MCF 10A (cell line): ENCODE data around the gene ZNF341. TPM values are rescaled to one million over a fixed set of nuclear protein-coding genes. Genes with fewer than 3 reads are reported as not detected.
"Not testable (repeated sequence)": the region's sequence is repeated elsewhere in the genome, so short reads cannot be mapped to it uniquely, and the experiment has no call there.

Experiments used
- BruUV-seq: library from RNA; stranded (reverse); fragments of 400-500 nt; replicated peaks from 2 replicates; lab custom pipeline; 2021; lab: Mats Ljungman, UMichigan
- CTCF ChIA-PET: fragments of 300-600 bp; sonication (Branson Sonifier 250); formaldehyde crosslinking; extraction: SDS; loops from one replicate; lab custom pipeline; 2021; ENCODE audit warnings: antibody characterized with exemption, inconsistent platforms; lab: Yijun Ruan, JAX
- POLR2A ChIA-PET: fragments of 300-600, 350-650 bp; sonication (Branson Sonifier 250); formaldehyde crosslinking; extraction: SDS; loops from one replicate; lab custom pipeline; 2020; ENCODE audit warnings: antibody characterized with exemption, inconsistent platforms; lab: Yijun Ruan, JAX
- DNase-seq: peaks from one replicate; pipeline ENCODE4 v3.0.0-alpha.2; 2018; ENCODE audit not compliant: unreplicated experiment
- H3K27ac Mint-ChIP-seq: one replicate; pipeline ENCODE4 v1.8.0; 2022; ENCODE audit warnings: mild to moderate bottlenecking, low read depth, mixed read lengths; ENCODE audit not compliant: unreplicated experiment
- H3K27me3 Mint-ChIP-seq: one replicate; pipeline ENCODE4 v1.8.0; 2022; ENCODE audit warnings: mixed read lengths; ENCODE audit not compliant: insufficient read depth, unreplicated experiment
- H3K36me3 Mint-ChIP-seq: one replicate; pipeline ENCODE4 v1.8.0; 2022; ENCODE audit warnings: mild to moderate bottlenecking, moderate library complexity, mixed read lengths; ENCODE audit not compliant: insufficient read depth, unreplicated experiment
- H3K4me1 Mint-ChIP-seq: one replicate; pipeline ENCODE4 v1.8.0; 2022; ENCODE audit warnings: mixed read lengths; ENCODE audit not compliant: insufficient read depth, unreplicated experiment
- H3K4me3 Mint-ChIP-seq: one replicate; pipeline ENCODE4 v1.8.0; 2022; ENCODE audit warnings: mild to moderate bottlenecking, moderate library complexity, mixed read lengths; ENCODE audit not compliant: unreplicated experiment
- H3K9me3 Mint-ChIP-seq: one replicate; pipeline ENCODE4 v1.8.0; 2022; ENCODE audit warnings: mixed read lengths; ENCODE audit not compliant: unreplicated experiment
- intact Hi-C: fragments of 100-400 bp; cut with micrococcal nuclease; formaldehyde crosslinking; loops from 2 replicates; pipeline ENCODE4 v1.14.1; 2022
- total RNA-seq: library from RNA; stranded (reverse); gene quantifications from 2 replicates; pipeline ENCODE4 v1.2.3, GENCODE V29; 2022
- TF ChIP-seq, protein P1 (sequence below): fragments of 200-600 bp; IDR thresholded peaks from one replicate; pipeline ENCODE4 v1.8.0; 2022; ENCODE audit warnings: antibody characterized with exemption, mild to moderate bottlenecking; ENCODE audit not compliant: unreplicated experiment

Gene ZNF341
- total RNA-seq, 1 experiment from 2014 or later = 2.0 TPM

DNA sequence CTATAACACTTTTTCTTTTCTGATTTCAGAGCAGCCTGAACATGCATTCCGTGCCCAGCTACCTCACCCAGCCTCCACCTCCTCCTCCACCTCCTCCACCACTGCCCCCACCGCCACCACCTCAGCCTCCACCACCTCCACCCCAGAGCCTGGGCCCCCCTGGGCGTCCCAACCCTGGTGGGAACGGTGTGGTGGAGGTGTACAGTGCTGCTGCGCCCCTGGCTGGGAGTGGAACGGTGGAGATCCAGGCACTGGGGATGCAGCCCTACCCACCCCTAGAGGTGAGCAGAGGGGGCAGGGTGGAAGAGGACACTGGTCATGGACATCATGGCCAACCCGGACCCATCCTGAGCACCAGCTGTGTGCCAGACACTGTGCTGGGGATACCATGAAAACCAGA lies 21.3 kb downstream of the ZNF341 start:
- Mint-ChIP-seq H3K27ac (no peak overlapping the region), H3K36me3 (peaks cover 32% of the 10 kb centered on the region), H3K4me3 (no peak overlapping the region), H3K4me1 (no peaks in the 10 kb centered on the region), H3K9me3 (peaks cover 8% of the 10 kb centered on the region), H3K27me3 (no peaks in the 10 kb centered on the region)
- intact Hi-C loops = no loop called here
- CTCF ChIA-PET = interaction anchor here (0.6 to 1.2 kb wide), 2 partner anchors 36 to 39 kb away, joined by 3 read pairs; no protein-coding TSS in a partner anchor
- no TSS peak for BruUV-seq
- POLR2A ChIA-PET = no interaction called here
- TF ChIP-seq, protein P1, sequence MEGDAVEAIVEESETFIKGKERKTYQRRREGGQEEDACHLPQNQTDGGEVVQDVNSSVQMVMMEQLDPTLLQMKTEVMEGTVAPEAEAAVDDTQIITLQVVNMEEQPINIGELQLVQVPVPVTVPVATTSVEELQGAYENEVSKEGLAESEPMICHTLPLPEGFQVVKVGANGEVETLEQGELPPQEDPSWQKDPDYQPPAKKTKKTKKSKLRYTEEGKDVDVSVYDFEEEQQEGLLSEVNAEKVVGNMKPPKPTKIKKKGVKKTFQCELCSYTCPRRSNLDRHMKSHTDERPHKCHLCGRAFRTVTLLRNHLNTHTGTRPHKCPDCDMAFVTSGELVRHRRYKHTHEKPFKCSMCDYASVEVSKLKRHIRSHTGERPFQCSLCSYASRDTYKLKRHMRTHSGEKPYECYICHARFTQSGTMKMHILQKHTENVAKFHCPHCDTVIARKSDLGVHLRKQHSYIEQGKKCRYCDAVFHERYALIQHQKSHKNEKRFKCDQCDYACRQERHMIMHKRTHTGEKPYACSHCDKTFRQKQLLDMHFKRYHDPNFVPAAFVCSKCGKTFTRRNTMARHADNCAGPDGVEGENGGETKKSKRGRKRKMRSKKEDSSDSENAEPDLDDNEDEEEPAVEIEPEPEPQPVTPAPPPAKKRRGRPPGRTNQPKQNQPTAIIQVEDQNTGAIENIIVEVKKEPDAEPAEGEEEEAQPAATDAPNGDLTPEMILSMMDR = no peak
- DNase-seq = no peak

DNA sequence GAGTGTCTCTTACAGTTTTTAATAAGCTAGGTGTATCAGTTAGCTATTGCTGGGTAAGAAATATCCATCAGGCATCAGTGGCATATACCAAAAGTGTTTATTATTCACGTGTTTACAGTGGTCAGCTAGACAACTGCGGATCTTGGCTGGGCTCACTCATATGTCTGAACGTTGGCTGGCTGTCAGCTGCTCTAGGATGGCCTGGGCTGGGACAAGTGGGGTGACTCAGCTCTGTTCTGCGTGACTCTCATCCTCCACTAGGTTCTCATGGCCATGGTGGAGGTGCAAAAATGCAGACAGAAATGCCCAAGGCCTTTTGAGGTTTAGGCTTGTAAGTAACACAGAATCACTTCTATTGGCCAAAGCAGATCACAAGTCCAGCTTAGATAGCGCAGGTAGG lies 22.0 kb downstream of the ZNF341 start:
- Mint-ChIP-seq H3K4me3 (no peak overlapping the region), H3K9me3 (peaks cover 8% of the 10 kb centered on the region), H3K4me1 (no peaks in the 10 kb centered on the region), H3K36me3 (peaks cover 26% of the 10 kb centered on the region), H3K27ac (no peak overlapping the region), H3K27me3 (no peaks in the 10 kb centered on the region)
- peak; percentile 35 for DNase-seq
- ChIA-PET CTCF (interaction anchor here (0.6 to 1.2 kb wide), 4 partner anchors 10 to 40 kb away, joined by 3 read pairs; partner anchors contain the start of gene ZNF341), POLR2A (no interaction called here)
- intact Hi-C loops = no loop called here
- TF ChIP-seq, protein P1 = no peak
- BruUV-seq = no TSS peak

DNA sequence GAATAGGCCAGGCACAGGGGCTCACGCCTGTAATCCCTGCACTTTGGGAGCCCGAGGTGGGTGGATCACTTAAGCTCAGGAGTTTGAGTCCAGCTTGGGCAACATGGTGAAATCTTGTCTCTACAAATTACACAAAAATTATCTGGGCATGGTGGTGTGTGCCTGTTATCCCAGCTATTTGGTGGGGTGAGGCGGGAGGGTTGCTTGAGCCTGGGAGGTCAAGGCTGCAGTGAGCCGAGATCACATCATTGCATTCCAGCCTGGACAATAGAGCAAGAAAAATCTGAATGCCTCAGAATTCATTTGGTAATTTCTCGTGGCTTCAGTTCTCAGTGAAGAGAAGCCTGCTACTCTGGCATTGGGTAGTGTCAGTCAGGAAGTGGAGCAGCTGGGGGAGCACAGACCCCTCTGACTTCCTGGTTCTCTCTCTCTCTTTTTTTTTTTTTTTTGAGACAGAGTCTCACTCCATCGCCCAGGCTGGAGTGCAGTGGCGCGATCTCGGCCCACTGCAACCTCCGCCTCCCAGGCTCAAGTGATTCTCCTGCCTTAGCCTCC lies 24.2 kb downstream of the ZNF341 start:
- BruUV-seq, H3K27me3 Mint-ChIP-seq, H3K4me3 Mint-ChIP-seq, H3K9me3 Mint-ChIP-seq, H3K4me1 Mint-ChIP-seq, DNase-seq, intact Hi-C loops, H3K27ac Mint-ChIP-seq: not testable (repeated sequence)
- H3K36me3 Mint-ChIP-seq = peaks cover 20% of the 10 kb centered on the region
- POLR2A ChIA-PET = interaction anchor here (0.5 kb wide), 1 partner anchor 224 kb away, joined by 3 read pairs; no protein-coding TSS in a partner anchor
- CTCF ChIA-PET = interaction anchor here (0.6 kb wide), 1 partner anchor 1568 kb away, joined by 3 read pairs; no protein-coding TSS in a partner anchor

DNA sequence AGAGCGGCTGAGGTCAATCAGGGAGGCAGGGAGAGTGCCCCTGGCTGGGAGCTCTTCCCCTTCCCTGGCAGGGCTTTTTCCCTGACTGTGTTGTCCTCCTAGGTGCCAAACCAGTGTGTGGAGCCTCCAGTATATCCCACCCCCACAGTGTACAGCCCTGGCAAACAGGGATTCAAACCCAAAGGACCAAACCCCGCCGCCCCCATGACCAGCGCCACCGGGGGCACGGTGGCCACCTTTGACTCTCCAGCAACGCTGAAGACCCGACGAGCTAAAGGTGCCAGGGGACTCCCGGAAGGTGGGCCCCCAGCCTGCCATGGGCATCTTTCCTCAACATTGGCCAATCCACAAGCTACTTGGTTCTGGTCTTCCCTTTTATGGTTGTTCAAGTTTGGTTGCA lies 25.2 kb downstream of the ZNF341 start:
- H3K9me3 Mint-ChIP-seq = peaks cover 8% of the 10 kb centered on the region
- ChIA-PET CTCF (interaction anchor here (0.6 kb wide), 2 partner anchors 32 to 584 kb away, joined by 3 read pairs; no protein-coding TSS in a partner anchor), POLR2A (no interaction called here)
- TF ChIP-seq, protein P1 = no peak
- intact Hi-C loops = no loop called here
- no peak for DNase-seq
- no peak overlapping the region for H3K27ac Mint-ChIP-seq
- BruUV-seq = no TSS peak
- H3K27me3 Mint-ChIP-seq = no peaks in the 10 kb centered on the region
- no peak overlapping the region for H3K4me3 Mint-ChIP-seq
- no peaks in the 10 kb centered on the region for H3K4me1 Mint-ChIP-seq
- H3K36me3 Mint-ChIP-seq = peaks cover 10% of the 10 kb centered on the region
